ENCODE measurements around the gene CLIC3. TPM values are rescaled to one million over a fixed set of nuclear protein-coding genes. Genes with fewer than 3 reads are reported as not detected.

CLIC3 gene
- total RNA-seq, 1 experiment from 2014 or later = 4.2 TPM

- Mint-ChIP-seq H3K9me3 (ENCODE audit: unreplicated experiment) (no peaks in the 10 kb centered on the region), H3K27ac (ENCODE audit: low read depth, unreplicated experiment) (no peak overlapping the region)
- no TSS peak for BruUV-seq (replicated peaks)
Measured at GRCh38 chr9:137035937-137036336, 39.6 kb upstream of the CLIC3 start.

GRCh38 chr9:137035507-137035834, 39.1 kb upstream of the CLIC3 start:
- intact Hi-C loops (cut with micrococcal nuclease) = loop anchor here (1.0 to 2.0 kb wide), 3 partner anchors 87 to 248 kb away; partner anchors contain the start of gene AJM1
- no peaks in the 10 kb centered on the region for H3K4me1 Mint-ChIP-seq (ENCODE audit: insufficient read depth, unreplicated experiment)
- POLR2A ChIA-PET = interaction anchor here (0.8 to 1.5 kb wide), 9 partner anchors 9 to 235 kb away, joined by 3 to 5 read pairs (median 4); partner anchors contain the start of genes AJM1, ANAPC2, PAXX and SSNA1

More at GRCh38 chr9:137035937-137036336, 39.6 kb upstream of the CLIC3 start:
- CTCF ChIA-PET = interaction anchor here (0.5 to 3.1 kb wide), 27 partner anchors 9 to 335 kb away, joined by 3 to 27 read pairs (median 5); partner anchors contain the start of genes MAN1B1, RABL6 and SAPCD2
- POLR2A ChIA-PET = interaction anchor here (1.1 to 1.5 kb wide), 3 partner anchors 9 to 194 kb away, joined by 3 to 4 read pairs (median 4); partner anchors contain the start of gene AJM1
- no peaks in the 10 kb centered on the region for H3K4me1 Mint-ChIP-seq (ENCODE audit: insufficient read depth, unreplicated experiment)
- peaks cover 11% of the 10 kb centered on the region for H3K36me3 Mint-ChIP-seq (ENCODE audit: insufficient read depth, unreplicated experiment)
- no peak for TF ChIP-seq CTCF (IDR thresholded peaks at IDR 0.05; ENCODE audit: unreplicated experiment)
- H3K4me3 Mint-ChIP-seq (ENCODE audit: unreplicated experiment) = no peak overlapping the region
- intact Hi-C loops (cut with micrococcal nuclease) = loop anchor here (1.0 to 2.0 kb wide), 3 partner anchors 88 to 249 kb away; partner anchors contain the start of gene AJM1
- H3K27me3 Mint-ChIP-seq (ENCODE audit: insufficient read depth, unreplicated experiment) = no peaks in the 10 kb centered on the region
- DNase-seq (ENCODE audit: unreplicated experiment) = no peak

GRCh38 chr9:137034709-137035506, 38.5 kb upstream of the CLIC3 start:
- H3K36me3 Mint-ChIP-seq (ENCODE audit: insufficient read depth, unreplicated experiment) = peaks cover 11% of the 10 kb centered on the region
- ChIA-PET CTCF (interaction anchor here (0.5 to 3.1 kb wide), 40 partner anchors 9 to 519 kb away, joined by 3 to 27 read pairs (median 4); partner anchors contain the start of genes FBXW5, MAN1B1, RABL6 and SAPCD2), POLR2A (interaction anchor here (0.8 to 1.5 kb wide), 10 partner anchors 8 to 235 kb away, joined by 3 to 5 read pairs (median 4); partner anchors contain the start of genes AJM1, ANAPC2, PAXX and SAPCD2)
- DNase-seq (ENCODE audit: unreplicated experiment) = peak; percentile 81
- intact Hi-C loops (cut with micrococcal nuclease) = loop anchor here (1.0 to 2.0 kb wide), 3 partner anchors 87 to 248 kb away; partner anchors contain the start of gene AJM1
- BruUV-seq (replicated peaks) = no TSS peak
- TF ChIP-seq CTCF (IDR thresholded peaks at IDR 0.05; ENCODE audit: unreplicated experiment) = peak; percentile 87
- no peak overlapping the region for H3K27ac Mint-ChIP-seq (ENCODE audit: low read depth, unreplicated experiment)
- peak overlapping the region; percentile 25 for H3K4me3 Mint-ChIP-seq (ENCODE audit: unreplicated experiment)
- no peaks in the 10 kb centered on the region for H3K9me3 Mint-ChIP-seq (ENCODE audit: unreplicated experiment)
- no peaks in the 10 kb centered on the region for H3K27me3 Mint-ChIP-seq (ENCODE audit: insufficient read depth, unreplicated experiment)
- H3K4me1 Mint-ChIP-seq (ENCODE audit: insufficient read depth, unreplicated experiment) = no peaks in the 10 kb centered on the region

More at GRCh38 chr9:137035507-137035834, 39.1 kb upstream of the CLIC3 start:
- Mint-ChIP-seq H3K27me3 (ENCODE audit: insufficient read depth, unreplicated experiment) (no peaks in the 10 kb centered on the region), H3K9me3 (ENCODE audit: unreplicated experiment) (no peaks in the 10 kb centered on the region), H3K4me3 (ENCODE audit: unreplicated experiment) (no peak overlapping the region), H3K27ac (ENCODE audit: low read depth, unreplicated experiment) (no peak overlapping the region), H3K36me3 (ENCODE audit: insufficient read depth, unreplicated experiment) (peaks cover 11% of the 10 kb centered on the region)
- no TSS peak for BruUV-seq (replicated peaks)
- peak; percentile 14 for TF ChIP-seq CTCF (IDR thresholded peaks at IDR 0.05; ENCODE audit: unreplicated experiment)
- CTCF ChIA-PET = interaction anchor here (0.6 to 3.1 kb wide), 32 partner anchors 9 to 306 kb away, joined by 3 to 27 read pairs (median 5); partner anchors contain the start of genes MAN1B1, RABL6 and SAPCD2
- DNase-seq (ENCODE audit: unreplicated experiment) = no peak
